ENCODE results near the gene MED8. TPM values are rescaled to one million over a fixed set of nuclear protein-coding genes. Genes with fewer than 3 reads are reported as not detected.

Gene MED8
- total RNA-seq, 5 donors from 2014 or later (not counting 1 experiment from before 2014, with no cell fraction given) = 11.4 to 32.9 (median 29.5) TPM

DNA sequence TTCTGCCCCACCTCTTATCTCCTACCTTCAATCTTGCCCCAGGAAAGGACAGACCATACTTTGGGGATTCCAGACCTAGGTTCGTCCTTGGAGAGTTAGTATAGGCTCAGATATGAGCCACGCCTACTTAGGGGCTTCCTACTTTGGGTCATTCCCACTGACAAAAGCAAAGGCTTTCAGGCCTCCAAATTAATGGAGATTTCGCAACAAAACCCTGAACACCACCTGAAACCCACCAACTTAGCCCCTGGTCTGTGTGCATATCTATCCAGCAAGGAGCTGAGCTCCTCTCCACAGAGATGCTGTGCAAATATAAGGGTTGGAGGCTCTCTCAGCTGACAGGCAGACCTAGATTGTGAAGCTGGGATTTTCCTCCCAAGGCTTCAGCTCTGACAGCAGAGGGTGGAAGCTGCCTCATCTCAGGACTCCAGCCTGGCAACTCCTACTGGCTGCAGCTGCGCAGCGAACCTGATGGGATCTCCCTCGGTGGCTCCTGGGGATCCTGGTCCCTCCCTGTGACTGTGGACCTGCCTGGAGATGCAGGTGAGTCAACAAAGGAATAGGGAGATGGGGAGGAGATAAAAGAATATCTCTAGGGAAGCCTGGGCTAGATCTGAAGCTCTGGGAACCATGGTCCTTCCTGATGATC is 49.9 kb downstream of the MED8 start:
- CTCF ChIA-PET = no interaction called here
- H3K4me3 Mint-ChIP-seq = no peak overlapping the region
- DNase-seq = no peak
- ATAC-seq (replicated peaks in 1 of 4) = no peak
- no peaks in the 10 kb centered on the region for H3K9me3 Mint-ChIP-seq
- H3K4me1 Mint-ChIP-seq = no peaks in the 10 kb centered on the region
- H3K27ac ChIP-seq (ENCODE audit: low read length) = no peak overlapping the region
- no peaks in the 10 kb centered on the region for H3K4me1 ChIP-seq (ENCODE audit: control insufficient read depth in 1 of 2, extremely low read depth in 1 of 2, insufficient read depth in 2 of 2, low read length in 2 of 2)
- 83% methylated on average over 3 of the region's 6 CpGs for WGBS (ENCODE audit: insufficient coverage)
- H3K36me3 Mint-ChIP-seq = no peaks in the 10 kb centered on the region
- no peaks in the 10 kb centered on the region for H3K36me3 ChIP-seq (ENCODE audit: control insufficient read depth in 2 of 2, extremely low read depth in 1 of 2, insufficient read depth in 1 of 2, low read length in 1 of 2)
- H3K9me3 ChIP-seq = no peaks in the 10 kb centered on the region
- POLR2A ChIA-PET = no interaction called here
- H3K27ac Mint-ChIP-seq = no peak overlapping the region
- no peaks in the 10 kb centered on the region for H3K27me3 Mint-ChIP-seq
- no peak overlapping the region for H3K4me3 ChIP-seq (ENCODE audit: control insufficient read depth in 1 of 2, extremely low read depth in 1 of 2, low read length in 1 of 2)
- H3K27me3 ChIP-seq (replicated peaks in 1 of 2; ENCODE audit: control insufficient read depth in 2 of 2, extremely low read depth in 1 of 2, insufficient read depth in 2 of 2, low read length in 1 of 2) = peaks cover 0 to 10% of the 10 kb centered on the region in 2 experiments

DNA sequence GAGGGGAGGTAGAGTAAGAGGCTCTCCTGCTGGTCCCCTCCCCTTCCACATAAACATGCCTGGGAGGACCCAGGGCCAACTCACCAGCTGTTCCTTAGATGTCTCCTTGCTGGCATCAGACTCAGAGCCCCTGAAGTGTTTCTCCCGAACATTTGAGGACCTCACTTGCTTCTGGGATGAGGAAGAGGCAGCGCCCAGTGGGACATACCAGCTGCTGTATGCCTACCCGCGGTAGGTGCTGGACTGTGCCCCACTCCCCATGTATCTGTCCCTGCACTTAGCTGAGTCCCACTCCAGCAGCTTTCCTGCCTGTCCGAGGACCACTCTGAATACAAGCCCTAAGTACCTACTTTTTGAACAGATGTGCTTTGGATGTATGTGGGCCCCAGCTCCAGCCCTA is 51.6 kb downstream of the MED8 start:
- CTCF ChIA-PET = no interaction called here
- no peaks in the 10 kb centered on the region for H3K4me1 ChIP-seq (ENCODE audit: control insufficient read depth in 1 of 2, extremely low read depth in 1 of 2, insufficient read depth in 2 of 2, low read length in 2 of 2)
- H3K36me3 Mint-ChIP-seq = no peaks in the 10 kb centered on the region
- H3K27me3 ChIP-seq (replicated peaks in 1 of 2; ENCODE audit: control insufficient read depth in 2 of 2, extremely low read depth in 1 of 2, insufficient read depth in 2 of 2, low read length in 1 of 2) = peaks cover 0 to 13% of the 10 kb centered on the region in 2 experiments
- H3K27ac ChIP-seq (ENCODE audit: low read length) = no peak overlapping the region
- POLR2A ChIA-PET = no interaction called here
- H3K36me3 ChIP-seq (ENCODE audit: control insufficient read depth in 2 of 2, extremely low read depth in 1 of 2, insufficient read depth in 1 of 2, low read length in 1 of 2) = no peaks in the 10 kb centered on the region
- WGBS (ENCODE audit: insufficient coverage) = 67% methylated on average over 4 of the region's 5 CpGs
- H3K27ac Mint-ChIP-seq = no peak overlapping the region
- no peak overlapping the region for H3K4me3 ChIP-seq (ENCODE audit: control insufficient read depth in 1 of 2, extremely low read depth in 1 of 2, low read length in 1 of 2)
- no peaks in the 10 kb centered on the region for H3K9me3 ChIP-seq
- H3K4me3 Mint-ChIP-seq = no peak overlapping the region
- no peak for ATAC-seq (replicated peaks in 1 of 4)
- no peaks in the 10 kb centered on the region for H3K4me1 Mint-ChIP-seq
- DNase-seq = no peak
- no peaks in the 10 kb centered on the region for H3K9me3 Mint-ChIP-seq
- H3K27me3 Mint-ChIP-seq = no peaks in the 10 kb centered on the region

DNA sequence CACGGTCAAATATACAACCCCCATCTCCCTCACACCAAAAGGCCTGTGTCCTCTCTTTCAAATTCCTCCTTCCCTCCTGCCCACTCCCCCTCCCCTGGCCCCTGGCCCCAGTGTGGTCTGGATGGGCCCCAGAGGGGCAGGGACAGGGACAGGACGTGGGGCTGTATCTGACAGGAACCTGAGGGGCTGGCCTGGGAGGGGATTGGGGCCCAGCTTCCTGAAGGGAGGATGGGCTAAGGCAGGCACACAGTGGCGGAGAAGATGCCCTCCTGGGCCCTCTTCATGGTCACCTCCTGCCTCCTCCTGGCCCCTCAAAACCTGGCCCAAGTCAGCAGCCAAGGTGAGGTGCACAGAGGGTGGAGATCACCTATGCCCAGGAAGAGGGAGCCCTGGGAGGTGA is 52.0 kb downstream of the MED8 start, which contains the start of gene MPL:
Gene MPL, plus strand, starts transcription at position 231 of the 400 bp plus-strand sequence. Its CDS starts 31 bp downstream, at position 262.
- Mint-ChIP-seq H3K27me3 (no peaks in the 10 kb centered on the region), H3K27ac (no peak within 1 kb of the TSS), H3K9me3 (no peaks in the 10 kb centered on the region), H3K4me1 (no peaks in the 10 kb centered on the region), H3K4me3 (no peak within 1 kb of the TSS), H3K36me3 (no peaks in the 10 kb centered on the region)
- H3K9me3 ChIP-seq = no peaks in the 10 kb centered on the region
- H3K36me3 ChIP-seq (ENCODE audit: control insufficient read depth in 2 of 2, extremely low read depth in 1 of 2, insufficient read depth in 1 of 2, low read length in 1 of 2) = no peaks in the 10 kb centered on the region
- ATAC-seq (replicated peaks in 1 of 4) (no peak), DNase-seq (no peak)
- H3K27ac ChIP-seq (ENCODE audit: low read length) = no peak within 1 kb of the TSS
- H3K27me3 ChIP-seq (replicated peaks in 1 of 2; ENCODE audit: control insufficient read depth in 2 of 2, extremely low read depth in 1 of 2, insufficient read depth in 2 of 2, low read length in 1 of 2) = peaks cover 0 to 13% of the 10 kb centered on the region in 2 experiments
- no CpG with 5 or more reads among the region's 3 CpGs for WGBS (ENCODE audit: insufficient coverage)
- ChIA-PET CTCF (no interaction called here), POLR2A (no interaction called here)
- H3K4me1 ChIP-seq (ENCODE audit: control insufficient read depth in 1 of 2, extremely low read depth in 1 of 2, insufficient read depth in 2 of 2, low read length in 2 of 2) = no peaks in the 10 kb centered on the region
- H3K4me3 ChIP-seq (ENCODE audit: control insufficient read depth in 1 of 2, extremely low read depth in 1 of 2, low read length in 1 of 2) = no peak within 1 kb of the TSS

DNA sequence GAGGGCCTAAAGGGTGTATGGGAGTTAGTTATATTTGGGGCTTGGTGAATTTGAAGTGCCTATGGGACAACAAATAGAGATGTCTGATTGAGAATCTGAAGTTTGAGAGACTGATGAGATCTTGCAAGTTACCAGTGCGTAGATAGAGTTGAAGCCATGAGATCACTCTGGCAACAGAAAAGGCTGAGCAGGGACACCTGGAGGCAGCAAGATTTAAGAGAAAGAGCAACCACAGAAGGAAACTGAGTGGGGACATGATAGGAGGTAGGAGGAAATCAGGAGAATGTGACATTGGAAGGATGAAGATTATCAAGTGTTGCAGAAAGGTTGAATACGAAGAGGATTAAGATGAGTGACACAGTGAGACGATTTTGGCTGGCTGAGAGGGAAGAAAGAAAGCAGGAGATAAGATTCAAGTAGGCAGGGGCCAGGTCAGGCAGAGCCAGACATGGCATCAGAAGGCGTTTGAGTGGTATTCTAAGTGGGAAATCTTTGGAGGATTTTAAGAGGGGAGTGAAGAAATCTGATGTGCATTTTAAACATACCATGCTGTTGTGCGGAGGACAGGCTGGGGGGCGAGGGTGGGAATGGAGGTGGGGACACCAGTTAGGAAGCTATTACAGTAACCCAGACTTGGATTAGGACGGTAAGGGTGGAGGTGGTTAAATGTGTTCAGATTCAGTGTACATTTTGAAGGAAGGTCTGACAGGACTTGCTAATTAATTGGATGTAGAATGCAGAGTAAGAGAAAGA is 55.0 kb downstream of the MED8 start:
- no peaks in the 10 kb centered on the region for H3K9me3 Mint-ChIP-seq
- H3K27ac Mint-ChIP-seq = no peak overlapping the region
- no peaks in the 10 kb centered on the region for H3K9me3 ChIP-seq
- H3K4me1 ChIP-seq (ENCODE audit: control insufficient read depth in 1 of 2, extremely low read depth in 1 of 2, insufficient read depth in 2 of 2, low read length in 2 of 2) = peaks cover 0 to 7% of the 10 kb centered on the region in 2 experiments
- ChIA-PET POLR2A (no interaction called here), CTCF (no interaction called here)
- no peak overlapping the region for H3K4me3 Mint-ChIP-seq
- ATAC-seq (replicated peaks in 1 of 4) = no peak
- H3K36me3 Mint-ChIP-seq = no peaks in the 10 kb centered on the region
- H3K4me3 ChIP-seq (ENCODE audit: control insufficient read depth in 1 of 2, extremely low read depth in 1 of 2, low read length in 1 of 2) = no peak overlapping the region
- WGBS (ENCODE audit: insufficient coverage) = 73% methylated on average over 7 of the region's 7 CpGs
- H3K27me3 ChIP-seq (replicated peaks in 1 of 2; ENCODE audit: control insufficient read depth in 2 of 2, extremely low read depth in 1 of 2, insufficient read depth in 2 of 2, low read length in 1 of 2) = peaks cover 0 to 10% of the 10 kb centered on the region in 2 experiments
- H3K27me3 Mint-ChIP-seq = no peaks in the 10 kb centered on the region
- peaks cover 6 to 10% (median 8%) of the 10 kb centered on the region in 3 donors for H3K4me1 Mint-ChIP-seq
- DNase-seq = no peak
- H3K36me3 ChIP-seq (ENCODE audit: control insufficient read depth in 2 of 2, extremely low read depth in 1 of 2, insufficient read depth in 1 of 2, low read length in 1 of 2) = no peaks in the 10 kb centered on the region
- H3K27ac ChIP-seq (ENCODE audit: low read length) = no peak overlapping the region

Other genes starting within 250 kb of the MED8 start
- 10 to 100 TPM; 18.4 to 38.1 (median 31.2) TPM for gene EBNA1BP2, start 217.5 kb downstream of the MED8 start, total RNA-seq
- gene CFAP57, start 217.5 kb downstream of the MED8 start, total RNA-seq = under 1 TPM in 1 of 5 donors, not detected in 4; 0.07 TPM
- gene TMEM125, start 119.8 kb downstream of the MED8 start, total RNA-seq = under 1 TPM in 3 of 5 donors, not detected in 2; 0.20 to 0.46 (median 0.35) TPM
- under 1 TPM in 2 of 5 donors, not detected in 3; 0.16 to 0.32 TPM for gene C1orf210, start 104.2 kb downstream of the MED8 start, total RNA-seq
- 1 to 10 TPM in 1 of 5 donors, under 1 TPM in 4; 0.26 to 1.9 (median 0.32) TPM for gene TIE1, start 88.8 kb downstream of the MED8 start, total RNA-seq
- gene MPL, start 52.0 kb downstream of the MED8 start, total RNA-seq = under 1 TPM in 3 of 5 donors, not detected in 2; 0.26 to 0.63 (median 0.61) TPM
- 1 to 10 TPM in 4 of 5 donors, under 1 TPM in 1; 0.88 to 2.8 (median 1.9) TPM for gene CDC20, start 30.8 kb downstream of the MED8 start, total RNA-seq
- gene ELOVL1, start 21.8 kb downstream of the MED8 start, total RNA-seq = 10 to 100 TPM; 32.3 to 49.2 (median 45.1) TPM
- gene SZT2, start 99 bp upstream of the MED8 start, total RNA-seq = 100 to 1,000 TPM; 106 to 137 (median 130) TPM
- gene HYI, start 64.1 kb upstream of the MED8 start, total RNA-seq = 10 to 100 TPM; 14.9 to 27.4 (median 19.9) TPM
- gene PTPRF, start 141.1 kb upstream of the MED8 start, total RNA-seq = 1 to 10 TPM in 3 of 5 donors, under 1 TPM in 2; 0.07 to 2.6 (median 1.9) TPM

Measured in T-cell (primary cell).